HG02852 (cell line): ENCODE measurements around the gene NRL.

Experiments
- ATAC-seq: cut with Tn5 transposase; IDR thresholded peaks from one replicate; pipeline ENCODE4 v1.9.1; 2021; ENCODE audit warnings: mild to moderate bottlenecking, moderate library complexity; ENCODE audit not compliant: unreplicated experiment

NRL gene

GRCh38 chr14:24145219-24145618, 30.5 kb upstream of the NRL start:
- no peak for ATAC-seq

- no peak for ATAC-seq
Measured at GRCh38 chr14:24144451-24144850, 29.7 kb upstream of the NRL start.

DNA sequence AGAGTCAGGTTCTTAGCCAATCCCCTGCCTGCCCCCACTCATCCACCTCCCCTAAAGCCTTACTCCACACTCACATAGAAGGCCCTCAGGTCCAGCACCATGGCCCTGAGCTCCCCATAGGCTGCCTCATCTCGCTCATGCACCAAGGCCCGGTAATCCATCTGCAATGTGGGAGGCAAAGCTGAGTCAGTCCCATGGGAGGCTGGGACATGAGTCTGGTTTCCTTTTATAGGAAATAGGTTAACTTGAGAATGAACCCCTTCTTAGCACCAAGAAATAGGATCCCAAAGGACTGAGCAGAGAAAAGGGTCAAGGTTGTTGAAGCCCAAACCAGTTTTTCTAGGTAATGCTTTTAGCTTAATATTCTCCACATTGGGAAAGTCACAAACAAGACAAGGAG, 28.8 kb upstream of the NRL start:
- no peak for ATAC-seq

DNA sequence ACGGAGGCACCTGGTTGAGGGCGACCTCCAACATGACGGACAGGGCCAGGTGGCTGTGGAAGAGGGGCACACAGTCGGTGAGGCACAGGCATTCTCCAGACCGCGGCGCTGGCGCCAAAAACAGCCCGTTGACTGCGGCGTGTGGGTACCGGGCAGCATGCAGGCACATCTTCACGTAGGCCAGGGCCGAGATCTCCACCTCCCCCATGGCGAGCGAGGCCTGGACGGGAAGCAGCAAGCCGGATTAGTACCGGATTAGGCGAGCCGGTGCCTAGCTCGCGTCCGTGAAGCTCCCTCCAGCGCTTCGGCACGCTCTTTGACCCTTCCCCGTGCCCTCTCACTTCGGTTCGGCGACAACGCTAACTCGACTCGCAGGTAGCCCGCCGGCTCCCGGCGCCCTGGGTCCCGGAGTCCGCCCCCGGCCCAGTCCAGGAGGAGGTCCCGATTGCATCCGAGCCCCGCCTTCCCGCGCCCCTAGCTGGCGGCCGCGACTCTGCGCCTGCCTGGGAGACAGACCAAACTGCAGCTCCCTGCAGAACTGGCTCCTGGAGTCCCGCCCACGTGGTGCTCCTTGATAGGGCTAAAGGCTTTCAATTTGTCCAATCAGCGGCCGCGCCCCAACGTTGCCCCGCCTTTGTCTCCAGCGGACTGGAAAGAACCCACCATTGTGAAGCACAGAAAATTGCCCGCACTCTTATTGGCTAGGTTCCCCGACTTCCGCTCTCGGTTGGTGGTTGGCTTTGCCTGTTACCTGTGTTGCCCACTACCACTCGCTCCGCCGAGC, 26.5 kb upstream of the NRL start, which contains the start of gene EMC9:
Gene EMC9, minus strand, starts transcription at position 495 of the 784 bp plus-strand sequence. Its CDS starts 287 bp downstream, at position 208.
- peak; percentile 85 for ATAC-seq

GRCh38 chr14:24139272-24139934, 24.7 kb upstream of the NRL start:
- ATAC-seq: no peak

DNA sequence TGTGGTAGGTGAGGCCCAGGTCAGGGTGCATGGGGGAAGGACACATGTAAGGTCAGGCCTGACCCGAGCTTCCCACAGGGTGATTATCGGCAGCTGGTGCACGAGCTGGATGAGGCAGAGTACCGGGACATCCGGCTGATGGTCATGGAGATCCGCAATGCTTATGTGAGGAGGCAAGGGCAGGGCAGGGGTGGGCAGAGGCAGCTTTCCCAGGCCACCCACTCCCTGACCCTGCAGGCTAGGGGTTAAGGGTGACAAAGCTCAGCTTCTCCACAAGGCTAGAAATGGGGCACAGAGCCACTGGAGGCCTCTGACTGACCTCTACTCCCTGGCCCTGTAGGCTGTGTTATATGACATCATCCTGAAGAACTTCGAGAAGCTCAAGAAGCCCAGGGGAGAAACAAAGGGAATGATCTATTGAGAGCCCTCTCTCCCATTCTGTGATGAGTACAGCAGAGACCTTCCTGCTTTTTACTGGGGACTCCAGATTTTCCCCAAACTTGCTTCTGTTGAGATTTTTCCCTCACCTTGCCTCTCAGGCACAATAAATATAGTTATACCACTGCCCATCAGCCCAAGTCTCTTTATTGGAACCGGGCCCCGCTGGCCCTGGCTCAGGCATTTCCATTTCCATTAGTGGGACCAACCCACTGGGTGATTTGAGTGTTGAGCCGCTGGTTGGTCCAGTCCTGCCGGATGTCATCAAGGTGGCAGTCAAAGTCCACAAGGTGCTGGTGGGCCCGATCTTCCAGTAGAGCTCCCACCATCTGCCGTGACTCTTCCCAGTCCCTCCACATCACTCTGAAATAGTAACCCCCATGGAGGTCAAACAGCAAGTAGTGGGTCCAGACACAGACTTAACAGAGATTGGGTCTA, 23.9 kb upstream of the NRL start:
- ATAC-seq: no peak

DNA sequence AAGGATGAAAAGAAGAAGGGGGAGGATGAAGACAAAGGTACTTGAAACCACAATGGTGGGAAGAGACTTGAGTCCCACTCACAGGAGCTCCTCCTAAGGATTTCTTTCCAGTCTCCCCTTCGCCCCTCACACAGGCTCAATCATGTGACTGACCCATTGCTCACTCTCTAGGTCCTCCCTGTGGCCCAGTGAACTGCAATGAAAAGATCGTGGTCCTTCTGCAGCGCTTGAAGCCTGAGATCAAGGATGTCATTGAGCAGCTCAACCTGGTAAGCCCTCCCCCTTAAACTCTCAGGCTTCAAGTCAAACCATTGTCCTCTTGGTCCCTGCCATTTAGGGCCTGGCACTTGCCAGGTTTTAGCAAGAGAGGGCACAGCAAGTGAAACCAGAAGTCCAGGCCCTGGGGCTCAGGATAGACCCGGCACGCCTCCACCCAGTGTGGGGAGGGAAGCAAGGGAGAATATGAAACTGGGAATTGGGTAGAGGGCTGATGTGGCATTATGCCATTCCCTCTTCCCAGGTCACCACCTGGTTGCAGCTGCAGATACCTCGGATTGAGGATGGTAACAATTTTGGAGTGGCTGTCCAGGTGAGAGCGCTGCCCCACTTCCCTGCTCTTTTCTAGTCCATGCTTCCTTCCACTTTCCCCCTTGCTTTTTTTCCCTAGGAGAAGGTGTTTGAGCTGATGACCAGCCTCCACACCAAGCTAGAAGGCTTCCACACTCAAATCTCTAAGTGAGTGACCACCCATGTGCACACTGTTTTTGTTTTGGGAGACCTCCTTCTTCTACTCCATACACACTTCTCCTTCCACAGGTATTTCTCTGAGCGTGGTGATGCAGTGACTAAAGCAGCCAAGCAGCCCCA, 23.0 kb upstream of the NRL start:
- ATAC-seq: no peak

DNA sequence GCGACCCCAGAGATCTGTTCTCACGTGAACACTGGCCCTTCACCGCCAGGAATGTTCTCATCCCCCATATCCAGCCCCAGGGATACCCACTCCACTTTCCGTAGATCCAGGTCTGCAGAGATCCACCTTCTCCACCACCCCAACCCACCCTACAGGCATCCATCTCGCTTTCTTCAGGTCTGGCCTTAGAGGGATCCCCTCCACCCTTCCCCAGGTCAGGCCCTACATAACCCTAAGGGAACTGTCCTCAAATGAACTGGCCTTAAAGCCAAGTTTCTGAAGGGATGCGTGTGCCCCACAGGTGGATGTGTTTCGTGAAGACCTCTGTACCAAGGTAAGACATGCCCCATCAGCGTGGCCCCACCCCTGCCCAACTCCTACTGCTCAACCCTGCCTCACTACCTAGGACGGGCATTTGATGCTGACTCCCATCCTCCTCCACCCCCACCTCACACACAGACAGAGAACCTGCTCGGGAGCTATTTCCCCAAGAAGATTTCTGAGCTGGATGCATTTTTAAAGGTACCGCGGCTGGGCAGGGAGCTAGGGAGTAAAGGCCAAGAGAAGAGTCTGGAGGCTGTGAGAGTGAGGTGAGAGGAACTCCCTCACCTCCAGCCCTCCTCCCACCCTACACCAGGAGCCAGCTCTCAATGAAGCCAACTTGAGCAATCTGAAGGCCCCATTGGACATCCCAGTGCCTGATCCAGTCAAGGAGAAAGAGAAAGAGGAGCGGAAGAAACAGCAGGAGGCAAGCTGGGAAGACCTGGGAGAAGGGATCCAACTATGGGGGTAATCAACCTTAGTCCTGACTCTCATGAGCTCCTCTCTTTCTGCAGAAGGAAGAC, 22.2 kb upstream of the NRL start:
- no peak for ATAC-seq

GRCh38 chr14:24135834-24136683, 21.3 kb upstream of the NRL start, which contains the start of gene PSME1:
PSME1 (plus strand) TSS chr14:24136194; CDS start chr14:24136263, 69 bp downstream.
- ATAC-seq: peak; percentile 87

DNA sequence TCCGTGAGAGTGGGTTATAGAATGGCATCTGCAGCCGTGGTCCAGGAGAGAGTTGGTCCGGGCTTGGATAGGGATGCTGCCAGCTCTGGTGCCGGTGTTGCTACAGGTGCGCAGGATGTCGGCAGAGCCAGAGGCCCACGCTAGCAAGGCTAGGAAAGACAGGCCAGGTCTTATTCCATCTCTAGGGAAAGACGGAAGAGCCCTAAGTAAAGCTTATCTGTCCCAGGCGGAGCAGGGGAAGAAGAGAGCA, 20.8 kb upstream of the NRL start:
- no peak for ATAC-seq

- no peak for ATAC-seq
Measured at GRCh38 chr14:24133735-24134134, 19.0 kb upstream of the NRL start.

- no peak for ATAC-seq
Measured at GRCh38 chr14:24132976-24133375, 18.2 kb upstream of the NRL start.

- ATAC-seq: no peak
Measured at GRCh38 chr14:24132061-24132685, 17.4 kb upstream of the NRL start.

GRCh38 chr14:24131549-24131966, 16.8 kb upstream of the NRL start:
- ATAC-seq: no peak

DNA sequence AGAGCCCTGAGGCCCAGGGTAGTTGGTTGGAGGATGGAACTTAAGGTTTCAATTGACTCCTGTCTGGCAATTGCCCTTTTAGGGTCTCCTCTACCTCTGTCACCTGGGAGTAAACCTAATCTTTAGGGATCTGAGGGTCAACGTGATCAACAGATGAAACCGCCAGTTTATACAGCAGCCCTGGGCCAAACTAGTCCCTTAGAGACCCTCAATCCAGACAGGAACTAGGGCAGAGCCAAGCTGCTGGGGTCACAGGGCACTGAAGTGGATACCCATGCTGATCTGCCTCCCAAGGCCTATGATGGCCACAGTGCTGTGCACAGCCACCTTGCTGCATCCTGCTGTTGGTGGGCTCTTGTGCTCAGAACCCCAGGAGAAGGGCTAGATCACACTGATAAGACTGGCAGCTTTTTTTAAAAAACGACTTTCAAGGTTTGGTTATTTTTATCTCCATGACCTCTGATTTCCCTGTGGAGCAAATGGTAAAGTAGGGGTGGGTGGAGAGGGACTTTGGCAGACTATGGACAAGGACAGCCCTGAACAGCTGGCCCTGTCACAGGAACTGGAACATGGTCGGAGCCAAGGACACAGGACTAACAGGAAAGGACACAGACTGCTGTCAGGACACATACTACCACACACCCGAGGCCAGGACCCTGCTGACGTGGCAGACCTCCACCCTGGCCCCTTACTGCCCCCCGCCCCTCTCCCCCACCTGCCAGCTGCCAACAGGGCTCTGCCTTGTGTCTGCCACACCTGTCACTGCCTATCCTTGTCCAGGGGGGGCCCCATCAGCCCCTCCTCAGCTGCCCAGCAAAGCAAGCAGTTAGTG, 16.2 kb upstream of the NRL start:
- no peak for ATAC-seq

DNA sequence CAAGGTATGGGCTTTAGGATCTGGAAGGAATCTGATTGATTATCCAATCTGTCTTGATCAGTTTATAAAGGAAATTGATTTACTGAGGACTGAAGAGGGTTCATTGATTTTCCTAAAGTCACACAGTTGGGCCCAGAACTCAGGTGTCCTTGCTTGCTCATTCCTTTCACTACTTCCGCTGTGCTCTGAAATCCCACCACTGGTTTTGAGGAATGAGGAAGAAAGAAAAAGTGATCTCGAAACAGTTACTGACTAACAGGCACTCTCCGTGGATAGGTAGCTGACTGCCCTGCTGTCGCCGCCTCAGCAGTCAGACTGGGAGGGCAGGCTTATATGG, 15.6 kb upstream of the NRL start, which contains the start of gene FITM1:
Gene FITM1, plus strand, starts transcription at position 280 of the 337 bp plus-strand sequence. CDS start 905 bp downstream, outside the sequence.
- ATAC-seq: no peak

DNA sequence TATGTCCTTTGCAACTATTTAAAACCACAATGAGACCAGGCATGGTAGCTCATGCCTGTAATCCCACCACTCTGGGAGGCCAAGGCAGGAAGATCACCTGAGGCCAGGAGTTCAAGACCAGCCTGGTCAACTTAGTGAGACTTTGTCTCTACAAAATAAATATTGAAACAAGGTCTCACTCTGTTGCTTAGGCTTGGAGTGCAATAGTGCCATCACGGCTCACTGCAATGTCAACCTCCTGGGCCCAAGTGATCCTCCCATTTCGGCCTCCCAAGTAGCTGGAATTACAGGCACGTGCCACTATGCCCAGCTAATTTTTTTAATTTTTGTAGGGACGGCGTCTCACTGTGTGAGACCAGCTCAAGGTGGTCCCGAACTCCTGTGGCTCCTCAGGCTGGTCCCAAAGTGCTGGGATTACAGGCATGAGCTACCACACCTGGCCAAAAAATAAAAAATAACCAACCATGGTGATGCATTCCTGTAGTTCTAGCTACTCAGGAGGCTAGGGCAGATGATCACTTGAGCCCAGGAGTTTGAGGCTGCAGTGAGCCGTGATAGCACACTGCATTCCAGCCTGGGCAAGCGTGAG, 14.8 kb upstream of the NRL start:
- no peak for ATAC-seq
